A549 (cell line): ENCODE data around the gene PDGFA. TPM values are rescaled to one million over a fixed set of nuclear protein-coding genes. Genes with fewer than 3 reads are reported as not detected.

ENCODE experiments used
- ATAC-seq, 2 experiments: fragments of 200-7000 bp in 1 of 2; fragments of >200 bp in 1 of 2; cut with Nextera tagmentation in 1 of 2; cut with Tn5 transposase in 1 of 2; 3 replicates each; pipeline versions ENCODE4 v1.8.0 to v1.9.1; 2018 to 2020; ENCODE audit warnings: mild to moderate bottlenecking in 1 of 2, moderate library complexity in 1 of 2
- CTCF ChIA-PET: fragments of 300-600 bp; sonication (Branson Sonifier 250); formaldehyde crosslinking; extraction: SDS; loops from one replicate; lab custom pipeline; 2021; ENCODE audit warnings: antibody characterized with exemption, inconsistent platforms; lab: Yijun Ruan, JAX
- POLR2A ChIA-PET: fragments of 350-600 bp; formaldehyde crosslinking; extraction: SDS; loops from one replicate; lab custom pipeline; 2021; ENCODE audit warnings: antibody characterized with exemption, inconsistent platforms; lab: Yijun Ruan, JAX
- DNase-seq, 2 experiments: peaks; one replicate each; pipeline versions ENCODE4 v3.0.0 to v3.0.0-alpha.2; 2011 to 2016; ENCODE audit warnings: low read depth in 1 of 2, low spot score in 1 of 2
- FAIRE-seq: peaks from 2 replicates; lab custom pipeline; 2011; peaks lifted over from hg19 to GRCh38; lab: Jason Lieb, UNC
- H3K27ac ChIP-seq, 2 experiments: fragments of >200 bp; sonication (Bioruptor Twin); formaldehyde crosslinking; 3 replicates each; pipeline ENCODE4 v1.5.1; 2016 to 2017
- H3K4me1 ChIP-seq: fragments of >200 bp; sonication (Bioruptor Twin); formaldehyde crosslinking; 3 replicates; pipeline ENCODE4 v1.6.1; 2016
- H3K4me2 ChIP-seq: fragments of >200 bp; sonication (Bioruptor Twin); formaldehyde crosslinking; 3 replicates; pipeline ENCODE4 v1.6.1; 2016
- H3K4me3 ChIP-seq: fragments of >200 bp; sonication (Bioruptor Twin); formaldehyde crosslinking; 3 replicates; pipeline ENCODE4 v1.5.1; 2016
- H3K9me3 ChIP-seq: fragments of >200 bp; sonication (Bioruptor Twin); formaldehyde crosslinking; 3 replicates; pipeline ENCODE4 v1.6.1; 2016
- ATOH8 ChIP-seq: fragments of 250-450 bp; sonication (Bioruptor Pico); IDR thresholded peaks from 2 replicates; pipeline ENCODE4 v1.5.0; 2020; ENCODE audit warnings: low read depth, mild to moderate bottlenecking, moderate library complexity
- BHLHE40 ChIP-seq: IDR thresholded peaks from 2 replicates; pipeline ENCODE4 v1.6.1; 2012; ENCODE audit warnings: low read depth, low read length, inconsistent platforms
- CBX2 ChIP-seq: fragments of 200-600 bp; sonication (generic); IDR thresholded peaks from 2 replicates; pipeline ENCODE4 v1.6.1; 2016; ENCODE audit warnings: low read depth, mild to moderate bottlenecking, borderline replicate concordance
- CBX8 ChIP-seq: fragments of 200-600 bp; sonication (generic); IDR thresholded peaks from 2 replicates; pipeline ENCODE4 v1.6.1; 2016
- CEBPB ChIP-seq, 2 experiments: fragments of >200 bp in 1 of 2; sonication (Bioruptor Twin) in 1 of 2; formaldehyde crosslinking in 1 of 2; IDR thresholded peaks; 2 replicates each; pipeline ENCODE4 v1.6.1; 2012 to 2016
- CHD2 ChIP-seq: fragments of 150-350 bp; IDR thresholded peaks from 2 replicates; pipeline ENCODE4 v1.6.1; 2014; ENCODE audit warnings: low read length; ENCODE audit not compliant: partially characterized antibody
- CHD4 ChIP-seq: fragments of 200-600 bp; sonication (generic); IDR thresholded peaks from 2 replicates; pipeline ENCODE4 v1.6.1; 2016; ENCODE audit warnings: antibody characterized with exemption, mild to moderate bottlenecking, borderline replicate concordance
- EHF ChIP-seq: fragments of 250-450 bp; sonication (Bioruptor Pico); IDR thresholded peaks from 2 replicates; pipeline ENCODE4 v1.5.0; 2020; ENCODE audit warnings: mild to moderate bottlenecking
- FOXS1 ChIP-seq: fragments of 250-450 bp; sonication (Bioruptor Pico); IDR thresholded peaks from 2 replicates; pipeline ENCODE4 v1.5.0; 2020; ENCODE audit warnings: mild to moderate bottlenecking, moderate library complexity
- GATA3 ChIP-seq: IDR thresholded peaks from 2 replicates; pipeline ENCODE4 v1.6.1; 2012; ENCODE audit warnings: borderline replicate concordance
- HEYL ChIP-seq: fragments of 250-450 bp; sonication (Bioruptor Pico); IDR thresholded peaks from 2 replicates; pipeline ENCODE4 v1.8.0; 2021; ENCODE audit warnings: mild to moderate bottlenecking, moderate library complexity
- HOXA7 ChIP-seq: fragments of 250-450 bp; sonication (Bioruptor Pico); IDR thresholded peaks from 2 replicates; pipeline ENCODE4 v1.5.0; 2020; ENCODE audit warnings: mild to moderate bottlenecking, moderate library complexity
- HOXB5 ChIP-seq: fragments of 250-450 bp; sonication (Bioruptor Pico); IDR thresholded peaks from 2 replicates; pipeline ENCODE4 v1.5.0; 2020; ENCODE audit warnings: mild to moderate bottlenecking, moderate library complexity
- JUNB ChIP-seq: fragments of >200 bp; sonication (Bioruptor Twin); formaldehyde crosslinking; IDR thresholded peaks from 2 replicates; pipeline ENCODE4 v1.6.1; 2016
- KDM1A ChIP-seq: fragments of 200-600 bp; sonication (generic); IDR thresholded peaks from 2 replicates; pipeline ENCODE4 v1.6.1; 2016; ENCODE audit warnings: low read depth, mild to moderate bottlenecking
- MAFK ChIP-seq: fragments of 450-650 bp; IDR thresholded peaks from 2 replicates; pipeline ENCODE4 v1.6.1; 2014; ENCODE audit not compliant: partially characterized antibody
- NFE2L2 ChIP-seq: fragments of 150-350 bp; conservative IDR thresholded peaks from 2 replicates; pipeline ENCODE4 v1.6.1; 2014; ENCODE audit warnings: low read length
- NPAS2 ChIP-seq: fragments of 250-450 bp; sonication (Bioruptor Pico); IDR thresholded peaks from 2 replicates; pipeline ENCODE4 v1.8.0; 2022; ENCODE audit warnings: mild to moderate bottlenecking, moderate library complexity, borderline replicate concordance
- POLR2A ChIP-seq: IDR thresholded peaks from 2 replicates; pipeline ENCODE4 v1.6.1; 2012; ENCODE audit warnings: mild to moderate bottlenecking, low read length
- POLR2AphosphoS2 ChIP-seq: conservative IDR thresholded peaks from 2 replicates; pipeline ENCODE4 v1.6.1; 2012; ENCODE audit warnings: low read length, improper control_type of control experiment, inconsistent platforms
- RNF2 ChIP-seq: fragments of 200-600 bp; sonication (generic); IDR thresholded peaks from 2 replicates; pipeline ENCODE4 v1.6.1; 2016; ENCODE audit warnings: low read depth, mild to moderate bottlenecking, antibody characterized with exemption, moderate library complexity, borderline replicate concordance
- SMC3 ChIP-seq: fragments of >200 bp; sonication (Bioruptor Twin); formaldehyde crosslinking; IDR thresholded peaks from 3 replicates; pipeline ENCODE4 v1.6.1; 2018; ENCODE audit warnings: inconsistent platforms
- SREBF2 ChIP-seq: fragments of 450-650 bp; IDR thresholded peaks from 2 replicates; pipeline ENCODE4 v1.6.1; 2014; ENCODE audit warnings: mild to moderate bottlenecking, moderate library complexity
- TP53 ChIP-seq: fragments of 250-450 bp; sonication (Bioruptor Pico); IDR thresholded peaks from 2 replicates; pipeline ENCODE4 v1.5.0; 2021; ENCODE audit warnings: mild to moderate bottlenecking, moderate library complexity
- ZFP36 ChIP-seq: fragments of 450-650 bp; IDR thresholded peaks from 2 replicates; pipeline ENCODE4 v1.6.1; 2014; ENCODE audit warnings: borderline replicate concordance; ENCODE audit not compliant: partially characterized antibody
- ZSCAN20 ChIP-seq: fragments of 250-450 bp; sonication (Bioruptor Pico); IDR thresholded peaks from 2 replicates; pipeline ENCODE4 v1.8.0; 2022; ENCODE audit warnings: mild to moderate bottlenecking, moderate library complexity
- WGBS: methylation state at CpG from one replicate; pipeline ENCODE4 v1.1.6; 2017; ENCODE audit errors: missing lambda C conversion rate; 5-methylcytosine and 5-hydroxymethylcytosine counted together
- polyA plus RNA-seq, 4 experiments: library from polyadenylated mRNA; depleted of rRNA in 3 of 4; stranded (reverse); fragments of >200 nt; fragmentation: RNase III in 1 of 4; extraction: RNeasy Plus Mini Kit Qiagen cat#74134 plus additional on column Dnase treatment in 1 of 4; gene quantifications; 2 replicates in 3 of 4; 3 replicates in 1 of 4; pipeline ENCODE4 v1.2.3, GENCODE V29; 2011 to 2017
- TF ChIP-seq, protein P1 (sequence below): IDR thresholded peaks from 2 replicates; pipeline ENCODE4 v1.6.1; 2012
- TF ChIP-seq, protein P2 (sequence below): fragments of >200 bp; sonication (Bioruptor Twin); formaldehyde crosslinking; IDR thresholded peaks from 3 replicates; pipeline ENCODE4 v1.5.1; 2016

The PDGFA gene
- polyA plus RNA-seq, 2 of the 4 experiments (the other 2 are of a cell fraction) = 12.8 to 14.9 TPM

DNA sequence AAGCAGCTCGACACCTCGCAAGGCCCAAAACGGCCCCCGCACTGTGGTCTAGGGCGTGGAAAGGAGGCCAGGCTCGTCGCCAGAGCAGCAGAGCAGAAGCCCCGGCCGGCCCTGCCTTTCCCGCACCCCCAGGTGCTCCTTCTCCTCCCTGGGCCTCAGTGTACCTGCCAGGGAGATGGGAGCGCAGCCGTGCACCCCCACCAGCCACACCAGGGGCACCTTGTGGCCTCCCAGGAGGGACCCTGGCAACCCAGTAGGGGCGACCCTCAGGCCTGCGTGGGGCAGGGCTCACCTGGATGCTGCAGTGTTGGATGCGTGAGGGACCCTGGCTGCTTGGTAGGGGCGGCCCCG, 9.5 kb downstream of the PDGFA start:
- CTCF ChIA-PET = no interaction called here
- no peak for FAIRE-seq
- H3K9me3 ChIP-seq = no peaks in the 10 kb centered on the region

DNA sequence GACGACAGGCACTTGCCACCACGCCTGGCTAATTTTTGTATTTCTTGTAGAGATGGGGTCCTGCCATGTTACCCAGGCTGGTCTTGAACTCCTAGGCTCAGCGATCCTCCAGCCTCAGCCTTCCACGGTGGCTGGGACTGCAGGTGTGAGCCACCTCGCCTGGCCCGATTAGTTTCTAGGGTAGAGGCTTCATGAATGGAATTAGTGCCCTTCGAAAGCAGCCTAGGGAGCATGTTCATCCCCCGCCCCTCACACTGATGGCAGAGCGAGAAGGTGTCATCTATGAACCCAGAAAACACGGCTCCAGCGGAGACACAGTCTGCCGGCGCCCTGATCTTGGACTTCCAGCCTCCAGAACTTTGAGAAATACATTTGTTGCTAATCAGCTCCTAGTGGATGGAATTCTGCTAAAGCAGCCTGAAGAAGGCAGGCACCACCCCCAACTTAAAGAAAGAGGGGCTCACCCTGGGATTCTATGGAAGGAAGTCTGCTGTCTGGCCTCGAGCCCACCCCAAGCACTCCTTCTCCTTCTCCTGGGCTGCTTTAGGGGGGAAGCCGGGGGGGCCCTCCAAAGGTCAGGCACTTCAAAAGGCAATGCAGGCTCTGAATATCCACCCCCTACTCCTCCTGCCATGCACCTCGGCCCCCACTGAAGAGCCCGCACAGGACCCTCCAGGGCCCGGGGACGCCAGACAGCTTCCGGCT, 10.1 kb downstream of the PDGFA start:
- Histone ChIP-seq H3K4me3 (no peak overlapping the region), H3K4me2 (no peak overlapping the region), H3K4me1 (peaks cover 17% of the 10 kb centered on the region), H3K9me3 (no peaks in the 10 kb centered on the region), H3K27ac (no peak overlapping the region)
- DNase-seq (no peak), FAIRE-seq (no peak), ATAC-seq (no peak)
- POLR2A ChIA-PET = no interaction called here
- CTCF ChIA-PET = interaction anchor here (1.6 kb wide), 1 partner anchor 177 kb away, joined by 5 read pairs; no protein-coding TSS in a partner anchor
- TF ChIP-seq, protein P1, sequence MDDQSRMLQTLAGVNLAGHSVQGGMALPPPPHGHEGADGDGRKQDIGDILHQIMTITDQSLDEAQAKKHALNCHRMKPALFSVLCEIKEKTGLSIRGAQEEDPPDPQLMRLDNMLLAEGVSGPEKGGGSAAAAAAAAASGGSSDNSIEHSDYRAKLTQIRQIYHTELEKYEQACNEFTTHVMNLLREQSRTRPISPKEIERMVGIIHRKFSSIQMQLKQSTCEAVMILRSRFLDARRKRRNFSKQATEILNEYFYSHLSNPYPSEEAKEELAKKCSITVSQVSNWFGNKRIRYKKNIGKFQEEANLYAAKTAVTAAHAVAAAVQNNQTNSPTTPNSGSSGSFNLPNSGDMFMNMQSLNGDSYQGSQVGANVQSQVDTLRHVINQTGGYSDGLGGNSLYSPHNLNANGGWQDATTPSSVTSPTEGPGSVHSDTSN = no peak
- no peak for TF ChIP-seq CBX2
- no peak for TF ChIP-seq ZFP36
- TF ChIP-seq SREBF2 = no peak
- TF ChIP-seq, protein P2, sequence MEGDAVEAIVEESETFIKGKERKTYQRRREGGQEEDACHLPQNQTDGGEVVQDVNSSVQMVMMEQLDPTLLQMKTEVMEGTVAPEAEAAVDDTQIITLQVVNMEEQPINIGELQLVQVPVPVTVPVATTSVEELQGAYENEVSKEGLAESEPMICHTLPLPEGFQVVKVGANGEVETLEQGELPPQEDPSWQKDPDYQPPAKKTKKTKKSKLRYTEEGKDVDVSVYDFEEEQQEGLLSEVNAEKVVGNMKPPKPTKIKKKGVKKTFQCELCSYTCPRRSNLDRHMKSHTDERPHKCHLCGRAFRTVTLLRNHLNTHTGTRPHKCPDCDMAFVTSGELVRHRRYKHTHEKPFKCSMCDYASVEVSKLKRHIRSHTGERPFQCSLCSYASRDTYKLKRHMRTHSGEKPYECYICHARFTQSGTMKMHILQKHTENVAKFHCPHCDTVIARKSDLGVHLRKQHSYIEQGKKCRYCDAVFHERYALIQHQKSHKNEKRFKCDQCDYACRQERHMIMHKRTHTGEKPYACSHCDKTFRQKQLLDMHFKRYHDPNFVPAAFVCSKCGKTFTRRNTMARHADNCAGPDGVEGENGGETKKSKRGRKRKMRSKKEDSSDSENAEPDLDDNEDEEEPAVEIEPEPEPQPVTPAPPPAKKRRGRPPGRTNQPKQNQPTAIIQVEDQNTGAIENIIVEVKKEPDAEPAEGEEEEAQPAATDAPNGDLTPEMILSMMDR = no peak
- TF ChIP-seq KDM1A = no peak
- no peak for TF ChIP-seq NPAS2
- no peak for TF ChIP-seq JUNB
- no peak for TF ChIP-seq HOXA7 (CRISPR knock-in tag)
- no peak for TF ChIP-seq CHD2
- no peak for TF ChIP-seq GATA3
- TF ChIP-seq CBX8 = no peak
- no peak for TF ChIP-seq NFE2L2
- no peak for TF ChIP-seq FOXS1
- no peak for TF ChIP-seq TP53 (CRISPR knock-in tag)
- no peak for TF ChIP-seq CEBPB (IDR thresholded peaks at IDR 0.05)
- no peak for TF ChIP-seq ATOH8 (CRISPR knock-in tag)
- WGBS = 91% methylated on average over 20 of the region's 20 CpGs

More for the DNA sequence above, 9.5 kb downstream of the PDGFA start:
- ATAC-seq = no peak
- Histone ChIP-seq H3K4me1 (peaks cover 12% of the 10 kb centered on the region), H3K27ac (no peak overlapping the region), H3K4me3 (no peak overlapping the region), H3K4me2 (no peak overlapping the region)
- DNase-seq = no peak
- TF ChIP-seq ZSCAN20 (CRISPR knock-in tag) = no peak
- no peak for TF ChIP-seq KDM1A
- no peak for TF ChIP-seq NPAS2
- TF ChIP-seq CBX2 = no peak
- no peak for TF ChIP-seq POLR2A
- TF ChIP-seq SMC3 = no peak
- TF ChIP-seq BHLHE40 = no peak
- no peak for TF ChIP-seq EHF (CRISPR knock-in tag)
- no peak for TF ChIP-seq CHD4
- no peak for TF ChIP-seq POLR2AphosphoS2
- TF ChIP-seq HEYL (CRISPR knock-in tag) = no peak
- TF ChIP-seq RNF2 = no peak
- no peak for TF ChIP-seq HOXB5
- no peak for TF ChIP-seq MAFK
- TF ChIP-seq NFE2L2 = no peak
- TF ChIP-seq JUNB = no peak
- POLR2A ChIA-PET = no interaction called here
- WGBS = 94% methylated on average over 12 of the region's 17 CpGs
